GM15510 (cell line): ENCODE measurements around the gene TMEM74B.

Experiments
- POLR2A ChIP-seq: IDR thresholded peaks from 3 replicates; pipeline ENCODE4 v1.6.1; 2011; ENCODE audit warnings: borderline replicate concordance; ENCODE audit not compliant: insufficient read length; ENCODE audit errors: extremely low read depth

TMEM74B gene

DNA sequence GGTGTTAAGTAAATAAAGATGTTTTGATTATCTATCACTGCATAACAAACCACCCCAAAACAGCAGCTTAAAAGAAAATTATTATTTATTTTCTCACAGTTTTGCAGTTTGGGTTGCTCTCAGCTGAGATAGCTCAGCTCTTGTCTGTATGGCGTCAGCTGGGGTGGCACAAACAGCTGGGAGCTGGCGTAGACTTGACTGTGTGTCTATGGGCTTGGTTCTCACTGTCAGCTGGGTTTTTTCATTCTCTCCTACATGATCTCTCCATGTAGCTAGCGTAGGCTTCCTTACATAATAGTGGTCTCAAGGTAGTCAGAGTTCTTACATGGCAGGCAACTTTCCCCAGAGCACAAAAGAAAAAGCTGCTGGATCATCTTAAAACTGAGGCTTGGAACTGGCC is 6.5 kb upstream of the TMEM74B start:
- no peak for TF ChIP-seq POLR2A

GRCh38 chr20:1190847-1191246 is 6.1 kb upstream of the TMEM74B start:
- TF ChIP-seq POLR2A, result no peak

GRCh38 chr20:1189827-1190226 is 5.0 kb upstream of the TMEM74B start:
- TF ChIP-seq POLR2A, result no peak

DNA sequence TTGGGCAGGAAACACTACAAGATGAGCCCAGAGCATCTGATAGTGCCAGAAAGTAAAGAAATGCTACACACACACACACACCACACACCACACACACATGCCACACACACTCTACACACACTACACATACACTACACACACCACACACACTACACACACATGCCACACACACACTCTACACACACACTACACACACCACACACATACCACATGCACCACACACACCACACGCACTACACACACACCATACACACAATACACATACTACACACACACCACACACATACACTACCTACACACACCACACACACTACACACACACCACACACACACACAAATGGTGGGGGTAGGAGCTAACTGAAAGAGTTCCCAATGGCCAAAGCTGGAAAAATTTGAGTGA is 3.6 kb upstream of the TMEM74B start:
- TF ChIP-seq POLR2A, result no peak

DNA sequence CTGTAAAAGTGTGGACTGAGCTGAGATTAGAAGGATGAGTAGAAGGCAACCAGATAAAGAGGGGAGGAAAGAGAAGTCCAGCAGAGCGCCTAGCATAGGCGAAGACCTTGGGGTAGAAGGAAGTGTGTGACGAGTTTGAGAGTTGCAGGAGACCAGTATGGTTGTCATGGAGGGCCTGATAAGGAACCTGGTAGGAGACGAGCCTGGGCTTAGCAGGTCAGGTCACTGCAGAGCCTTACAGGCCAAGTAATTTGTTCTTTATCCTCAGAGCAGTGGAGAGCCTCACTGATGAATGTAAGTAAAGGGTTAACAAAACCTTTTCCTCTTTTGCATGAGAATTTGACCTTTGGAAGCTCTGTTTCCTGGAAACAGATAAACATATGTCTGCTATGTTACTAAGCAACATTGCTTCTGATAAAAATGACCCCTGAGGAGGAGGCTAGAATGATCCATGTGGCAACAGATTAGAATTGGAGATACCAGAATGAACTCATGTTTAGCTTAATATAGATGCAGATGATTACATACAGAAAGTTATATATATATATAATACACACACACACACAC is 2.9 kb upstream of the TMEM74B start:
- no peak for TF ChIP-seq POLR2A

DNA sequence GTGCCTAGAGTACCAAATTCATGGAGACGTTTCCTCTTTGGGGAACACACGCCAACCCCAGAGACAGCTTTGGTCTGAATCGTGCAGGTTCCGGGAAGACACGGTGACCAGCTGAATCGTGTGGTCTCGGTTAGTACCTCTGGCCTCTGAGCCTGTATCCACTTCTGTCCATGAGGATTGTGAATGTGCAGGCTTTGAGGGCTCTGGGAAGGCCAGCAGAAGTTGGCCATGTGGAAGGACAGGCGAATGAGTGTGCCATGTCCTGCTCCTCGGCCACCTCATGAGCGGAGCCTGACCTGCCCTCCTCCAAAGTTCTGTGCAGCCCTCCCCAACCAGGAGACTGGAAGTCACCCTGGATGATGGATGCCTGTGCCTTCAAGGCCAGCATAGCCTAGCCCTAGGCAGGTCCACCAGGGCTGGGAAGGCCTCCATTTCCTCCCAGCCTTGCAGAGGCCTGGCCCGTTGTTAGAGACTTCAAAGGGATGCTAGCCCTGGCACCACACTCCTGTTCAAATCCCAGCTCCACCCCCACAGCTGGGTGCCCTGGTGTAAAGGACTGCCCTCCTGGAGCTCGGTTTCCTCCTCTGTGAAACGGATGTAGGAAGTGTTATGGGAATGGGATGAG is 1.7 kb upstream of the TMEM74B start:
- TF ChIP-seq POLR2A, result no peak

DNA sequence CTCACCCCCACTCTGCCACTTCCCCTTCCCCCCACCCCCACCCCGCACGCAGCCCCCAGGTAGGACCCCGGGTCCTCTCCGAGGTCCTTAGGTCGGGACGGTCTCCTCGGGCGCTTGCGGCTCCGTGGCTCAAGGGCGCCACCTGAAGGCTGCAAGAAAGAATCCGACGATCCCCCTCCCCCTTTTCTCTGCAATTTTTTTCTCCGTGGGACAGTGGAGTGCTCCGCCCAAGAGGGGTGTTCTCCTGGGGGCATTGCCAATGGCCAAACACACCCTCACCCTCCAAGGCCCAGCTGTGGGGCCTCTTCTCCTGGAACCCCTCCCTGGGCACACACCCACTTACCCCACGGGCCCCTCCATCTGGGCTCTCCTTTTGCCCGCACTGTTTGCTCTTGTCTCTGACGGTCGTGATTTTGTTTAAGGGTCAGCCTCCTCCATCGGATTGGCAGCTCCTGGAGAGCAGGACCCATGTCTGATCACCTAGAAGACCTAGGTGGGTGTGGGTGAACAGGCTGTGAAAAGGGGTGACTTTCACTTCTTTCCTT is 1.1 kb upstream of the TMEM74B start:
- no peak for TF ChIP-seq POLR2A

DNA sequence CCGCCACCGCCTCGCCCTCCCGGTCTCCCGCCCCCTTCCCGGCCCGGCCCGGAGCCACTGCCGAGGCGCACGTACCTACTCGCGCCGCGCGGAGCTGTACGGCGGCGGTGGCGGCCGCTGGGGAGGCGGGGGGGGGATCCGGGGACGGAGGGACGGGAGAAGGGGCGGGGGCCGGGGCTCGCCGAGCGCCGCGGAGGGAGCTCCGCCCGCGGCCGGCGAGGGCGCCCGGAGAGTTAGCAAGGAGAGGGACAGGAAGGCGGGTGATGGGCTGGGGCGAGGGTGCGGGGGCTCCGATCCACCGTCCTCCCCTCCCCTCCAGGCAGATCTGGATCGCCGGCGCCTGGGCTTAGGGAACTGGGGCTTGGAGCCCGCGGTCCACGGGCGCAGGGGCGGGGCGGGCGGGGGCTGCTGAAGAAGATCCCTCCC is 548 bp upstream of the TMEM74B start:
- TF ChIP-seq POLR2A, result no peak

- no peak for TF ChIP-seq POLR2A
These were observed 532 bp downstream of the TMEM74B start for GRCh38 chr20:1184260-1184637.

DNA sequence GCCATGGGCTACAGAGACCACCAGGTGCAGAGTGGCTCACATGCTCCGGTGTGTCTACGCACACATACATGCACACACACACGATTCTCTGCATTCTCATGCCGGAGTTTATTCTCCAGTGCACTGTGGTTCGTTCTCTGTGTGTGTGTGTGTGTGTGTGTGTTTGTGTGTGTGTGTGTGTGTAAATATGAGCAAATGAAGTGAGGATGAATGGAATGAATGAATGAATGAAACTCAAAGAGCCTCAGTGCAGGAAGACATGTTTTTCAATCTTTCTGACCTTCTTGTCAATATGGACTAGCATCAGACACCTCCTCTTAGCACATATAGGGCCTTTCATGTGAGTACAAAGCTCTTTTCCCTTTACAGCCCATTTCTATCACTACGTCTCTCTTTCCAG is 1.6 kb downstream of the TMEM74B start:
- TF ChIP-seq POLR2A, result no peak

DNA sequence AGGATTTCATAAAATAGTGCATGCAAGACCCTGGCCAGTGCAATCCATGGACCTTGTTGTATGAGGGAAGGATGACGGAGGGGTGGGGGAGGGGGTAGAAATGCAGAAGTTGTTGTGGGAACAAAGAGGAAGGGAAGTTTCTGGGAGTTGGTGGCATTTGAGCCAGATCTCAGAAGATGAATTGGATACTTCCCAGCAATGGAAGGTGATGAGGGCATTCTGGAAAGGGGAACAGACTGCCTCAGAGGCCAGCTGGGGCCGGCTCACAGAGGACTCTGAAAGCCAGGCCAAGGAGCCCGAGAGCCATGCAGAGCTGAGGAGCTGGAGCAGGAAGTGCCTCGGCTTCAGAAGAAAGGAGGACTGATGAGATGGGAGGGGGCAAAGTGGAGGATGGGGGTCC is 2.7 kb downstream of the TMEM74B start:
- TF ChIP-seq POLR2A, result no peak

- TF ChIP-seq POLR2A, result no peak
These were observed 3.8 kb downstream of the TMEM74B start for GRCh38 chr20:1180949-1181348.

DNA sequence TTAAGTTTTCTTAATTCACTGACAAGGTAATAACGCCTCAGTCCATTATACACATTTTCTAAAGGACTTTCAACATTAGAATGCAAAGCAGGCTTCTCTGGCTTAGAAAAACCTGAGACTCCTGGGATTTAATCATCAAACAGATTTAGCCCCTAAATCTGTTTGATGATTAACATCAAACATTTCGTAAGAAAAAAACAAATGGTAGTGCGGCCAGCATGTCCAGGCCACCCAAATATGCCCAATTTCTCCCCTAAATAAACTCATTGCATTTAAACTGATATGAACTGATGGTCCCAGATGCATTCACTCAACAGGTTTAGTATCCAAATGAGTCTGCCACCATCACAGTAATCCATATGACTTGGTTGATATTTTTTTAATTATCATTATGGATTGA is 6.2 kb downstream of the TMEM74B start:
- no peak for TF ChIP-seq POLR2A

DNA sequence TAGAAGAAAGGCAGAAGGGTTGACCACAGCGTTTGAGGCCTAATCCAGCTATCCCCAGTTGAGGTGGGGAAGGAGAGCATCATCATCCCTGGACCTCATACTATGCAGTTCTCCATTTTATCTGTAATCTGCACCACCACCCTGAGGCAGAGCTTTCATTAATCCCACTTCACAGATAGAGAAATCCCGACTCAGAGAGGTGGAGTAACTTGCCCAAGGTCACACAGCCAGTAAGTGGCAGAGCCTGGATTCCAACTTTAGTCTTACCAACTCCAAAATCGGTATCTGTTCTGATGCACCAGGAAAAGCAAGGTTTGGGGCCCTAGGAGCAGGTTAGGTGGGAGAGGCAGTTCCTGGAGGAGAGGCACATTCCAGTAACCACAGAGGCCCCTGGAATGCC is 6.7 kb downstream of the TMEM74B start:
- no peak for TF ChIP-seq POLR2A

- TF ChIP-seq POLR2A, result no peak
These were observed 7.1 kb downstream of the TMEM74B start for GRCh38 chr20:1177680-1178079.

DNA sequence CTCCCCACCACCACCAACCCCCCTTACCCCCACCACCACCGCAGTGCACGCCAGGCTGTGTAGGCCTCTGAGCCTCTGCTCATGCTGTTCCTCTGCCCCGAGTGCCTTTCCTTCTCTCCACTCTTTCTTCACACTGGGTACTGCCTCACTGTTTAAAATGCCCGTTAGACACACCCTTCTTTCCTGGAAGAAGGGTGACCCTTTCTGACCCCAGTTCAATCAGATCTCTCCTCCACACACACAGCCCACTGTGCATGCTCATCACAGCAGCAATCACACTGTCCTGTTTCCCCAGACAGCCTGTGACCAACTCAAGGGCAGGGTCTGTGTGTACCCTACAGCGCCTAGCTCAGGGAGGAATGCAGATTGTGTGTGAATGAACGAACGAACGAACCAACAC is 10.0 kb downstream of the TMEM74B start:
- TF ChIP-seq POLR2A, result no peak
